Breast epithelium (tissue), 4 donors: Measurements from ENCODE around the gene SLC9A3. TPM values are rescaled to one million over a fixed set of nuclear protein-coding genes. Genes with fewer than 3 reads are reported as not detected.

Experiments used
- DNase-seq, 2 donors: peaks; one replicate each; pipeline ENCODE4 v3.0.0-alpha.2; 2019; ENCODE audit warnings: low spot score in 2 of 2
- H3K27ac ChIP-seq, 2 donors: fragments of 200-600 bp; sonication (generic) in 1 of 2; one replicate each; pipeline ENCODE4 v1.5.1; 2016 to 2019; ENCODE audit warnings: mild to moderate bottlenecking in 1 of 2
- H3K27me3 ChIP-seq, 2 donors: fragments of 200-600 bp; sonication (generic) in 1 of 2; one replicate each; pipeline versions ENCODE4 v1.5.1 to v1.6.0; 2017 to 2019; ENCODE audit warnings: control low read depth in 1 of 2, mild to moderate bottlenecking in 1 of 2
- H3K36me3 ChIP-seq: fragments of 200-600 bp; one replicate; pipeline ENCODE4 v1.5.1; 2019
- H3K4me1 ChIP-seq, 2 donors: fragments of 200-600 bp; sonication (generic); one replicate each; pipeline ENCODE4 v1.5.1; 2016 to 2019; ENCODE audit warnings: control low read depth in 1 of 2
- H3K4me3 ChIP-seq, 3 donors: fragments of 200-600 bp; sonication (generic); 1 replicate in 2 of 3; 2 replicates in 1 of 3; pipeline ENCODE4 v1.5.1; 2016 to 2019; ENCODE audit warnings: mild to moderate bottlenecking in 3 of 3, moderate library complexity in 2 of 3
- H3K9me3 ChIP-seq, 2 donors: fragments of 200-600 bp; sonication (generic) in 1 of 2; one replicate each; pipeline ENCODE4 v1.5.1; 2016 to 2019; ENCODE audit warnings: control low read depth in 1 of 2
- CTCF ChIP-seq, 3 donors: fragments of 450-650 bp; IDR thresholded peaks; one replicate each; pipeline ENCODE4 v1.5.1; 2016 to 2017; ENCODE audit warnings: antibody characterized with exemption in 3 of 3, mild to moderate bottlenecking in 3 of 3, moderate library complexity in 3 of 3
- POLR2A ChIP-seq: fragments of 450-650 bp; IDR thresholded peaks from one replicate; pipeline ENCODE4 v1.6.1; 2016; ENCODE audit warnings: antibody characterized with exemption, mild to moderate bottlenecking, moderate library complexity
- POLR2AphosphoS5 ChIP-seq, 3 donors: sonication (generic); formaldehyde crosslinking; IDR thresholded peaks; one replicate each; pipeline ENCODE4 v1.6.1; 2017; ENCODE audit warnings: antibody characterized with exemption in 3 of 3
- intact Hi-C: fragments of 100-400 bp; cut with DNase I; formaldehyde crosslinking; loops from one replicate; pipeline ENCODE4 v1.15.1; 2023; ENCODE audit warnings: low total_unique reads
- total RNA-seq, 3 donors: library from RNA; depleted of rRNA; stranded (reverse); fragments of >200 nt; gene quantifications; one replicate each; pipeline ENCODE4 v1.1.0, GENCODE V29; 2016

SLC9A3 gene
- total RNA-seq, 3 donors from 2014 or later, result 1.1 to 5.6 (median 2.3) TPM

DNA sequence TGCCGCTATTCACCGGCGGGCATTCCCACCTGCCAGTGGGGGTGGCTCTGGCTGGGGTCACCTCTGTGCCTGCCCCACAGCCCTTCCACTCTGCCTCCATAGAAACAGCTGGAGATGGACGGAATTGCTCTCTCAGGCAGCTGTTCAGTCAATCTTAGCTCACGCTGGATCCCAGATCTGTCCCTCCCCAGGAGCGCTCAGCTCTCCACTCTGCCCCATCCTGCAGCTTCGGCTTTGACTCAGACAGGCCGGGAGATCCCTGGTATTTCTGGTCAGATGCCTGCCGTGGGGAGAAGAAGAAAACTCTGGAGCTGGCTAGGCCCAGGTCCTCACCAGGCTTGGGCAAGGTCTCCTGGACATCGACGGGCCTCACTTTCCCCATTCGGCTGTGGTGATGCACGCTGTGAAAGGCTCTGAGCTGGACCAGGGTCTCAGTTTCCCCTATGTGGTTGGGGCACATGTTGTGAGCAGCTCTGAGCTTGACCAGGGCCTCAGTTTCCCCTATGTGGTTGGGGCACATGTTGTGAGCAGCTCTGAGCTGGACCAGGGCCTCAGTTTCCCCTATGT lies 7.6 kb upstream of the SLC9A3 start:
- no peak overlapping the region for H3K4me3 ChIP-seq
- H3K9me3 ChIP-seq, result no peaks in the 10 kb centered on the region
- H3K27ac ChIP-seq, result no peak overlapping the region
- DNase-seq, result no peak
- TF ChIP-seq POLR2A (no peak), POLR2AphosphoS5 (IDR thresholded peaks at IDR 0.05) (no peak), CTCF (IDR thresholded peaks at IDR 0.05) (no peak)
- H3K36me3 ChIP-seq, result no peaks in the 10 kb centered on the region
- peaks cover 9 to 86% of the 10 kb centered on the region in 2 donors for H3K27me3 ChIP-seq
- no peaks in the 10 kb centered on the region for H3K4me1 ChIP-seq
- intact Hi-C loops, result no loop called here

DNA sequence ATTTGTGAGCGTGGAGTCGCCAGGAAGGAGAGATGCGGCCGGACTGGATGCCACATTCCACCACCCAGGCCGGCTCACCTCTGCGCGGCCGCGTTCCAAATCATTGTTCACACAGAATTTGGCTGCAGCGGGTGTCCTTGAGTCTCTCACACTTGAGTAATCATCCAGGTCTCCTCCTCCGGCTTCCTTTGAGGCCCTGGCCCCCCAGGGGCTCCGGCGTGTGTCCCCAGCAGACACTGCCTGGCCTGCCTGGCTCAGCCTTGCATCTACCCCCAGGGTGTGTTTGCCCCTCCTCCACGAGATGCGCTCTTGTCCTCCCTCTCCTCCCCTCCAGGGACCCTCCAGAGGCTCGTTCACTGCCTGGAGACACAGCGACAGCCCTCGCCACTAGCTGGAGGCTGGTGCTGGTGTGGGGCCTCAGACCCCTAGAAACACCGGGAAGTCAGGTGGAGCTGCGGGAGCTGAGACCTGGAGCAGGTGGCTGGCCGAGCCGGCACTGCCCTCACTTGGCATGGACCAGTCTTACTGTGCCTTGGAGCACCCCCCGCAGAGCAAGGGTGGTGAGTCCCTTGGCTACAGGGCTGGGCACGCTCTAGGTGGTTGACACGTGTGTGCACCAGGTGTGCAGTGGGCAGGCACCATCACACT lies 7.0 kb upstream of the SLC9A3 start:
- H3K9me3 ChIP-seq, result no peaks in the 10 kb centered on the region
- H3K4me1 ChIP-seq, result no peaks in the 10 kb centered on the region
- H3K27me3 ChIP-seq, result peaks cover 12 to 92% of the 10 kb centered on the region in 2 donors
- no peaks in the 10 kb centered on the region for H3K36me3 ChIP-seq
- DNase-seq, result no peak
- no peak overlapping the region for H3K27ac ChIP-seq
- H3K4me3 ChIP-seq, result no peak overlapping the region
- intact Hi-C loops, result no loop called here
- TF ChIP-seq POLR2A (no peak), POLR2AphosphoS5 (IDR thresholded peaks at IDR 0.05) (no peak), CTCF (IDR thresholded peaks at IDR 0.05) (no peak)

- Histone ChIP-seq H3K27ac (no peak overlapping the region), H3K9me3 (no peaks in the 10 kb centered on the region), H3K4me1 (no peaks in the 10 kb centered on the region), H3K4me3 (no peak overlapping the region), H3K27me3 (peaks cover 16 to 94% of the 10 kb centered on the region in 2 donors), H3K36me3 (no peaks in the 10 kb centered on the region)
- intact Hi-C loops, result no loop called here
- TF ChIP-seq CTCF (IDR thresholded peaks at IDR 0.05) (no peak), POLR2A (no peak), POLR2AphosphoS5 (IDR thresholded peaks at IDR 0.05) (no peak)
- no peak for DNase-seq
Observed at GRCh38 chr5:530001-530955, 6.0 kb upstream of the SLC9A3 start.

GRCh38 chr5:528629-529511 lies 4.6 kb upstream of the SLC9A3 start:
- TF ChIP-seq POLR2AphosphoS5 (IDR thresholded peaks at IDR 0.05), result no peak
- TF ChIP-seq CTCF (IDR thresholded peaks at IDR 0.05), result no peak
- no peak for TF ChIP-seq POLR2A
- Histone ChIP-seq H3K4me3 (peak overlapping the region in 1 of 3 donors; percentile 25), H3K27me3 (peaks cover 16 to 94% of the 10 kb centered on the region in 2 donors), H3K36me3 (no peaks in the 10 kb centered on the region), H3K4me1 (peaks cover 0 to 5% of the 10 kb centered on the region in 2 donors), H3K27ac (no peak overlapping the region), H3K9me3 (no peaks in the 10 kb centered on the region)
- DNase-seq, result no peak
- intact Hi-C loops, result no loop called here
